HepG2 (cell line): ENCODE data around the gene GRIK4. TPM values are rescaled to one million over a fixed set of nuclear protein-coding genes. Genes with fewer than 3 reads are reported as not detected.

Experiments used
- AGO2 ChIP-seq: fragments of 200-400 bp; formaldehyde crosslinking; optimal IDR thresholded peaks from 2 replicates; pipeline ENCODE3; 2017; ENCODE audit warnings: mild to moderate bottlenecking, low read depth, low read length, moderate library complexity
- ARID5B ChIP-seq: IDR thresholded peaks from 2 replicates; pipeline ENCODE4 v1.4.0; 2020; ENCODE audit warnings: mild to moderate bottlenecking, missing genetic modification reagents
- KIAA2018 ChIP-seq: sonication (generic); formaldehyde crosslinking; IDR thresholded peaks from 2 replicates; pipeline ENCODE4 v1.5.0; 2020; ENCODE audit warnings: mild to moderate bottlenecking, missing genetic modification reagents, borderline replicate concordance
- RBM39 ChIP-seq: fragments of 200-400 bp; formaldehyde crosslinking; IDR thresholded peaks from one replicate; pipeline ENCODE4 v1.6.1; 2018; ENCODE audit warnings: antibody characterized with exemption, mild to moderate bottlenecking, low read depth, low read length; ENCODE audit not compliant: poor library complexity, severe bottlenecking
- SNAI1 ChIP-seq: sonication (generic); formaldehyde crosslinking; IDR thresholded peaks from 2 replicates; pipeline ENCODE4 v1.5.0; 2020; ENCODE audit warnings: mild to moderate bottlenecking, missing genetic modification reagents, borderline replicate concordance
- ZBTB44 ChIP-seq: sonication (generic); formaldehyde crosslinking; IDR thresholded peaks from 2 replicates; pipeline ENCODE4 v1.4.0; 2020; ENCODE audit warnings: missing genetic modification reagents
- ZNF10 ChIP-seq: sonication (generic); formaldehyde crosslinking; IDR thresholded peaks from 2 replicates; pipeline ENCODE4 v1.4.0; 2020; ENCODE audit warnings: mild to moderate bottlenecking, low read depth, missing genetic modification reagents, borderline replicate concordance
- ZNF687 ChIP-seq: sonication (generic); formaldehyde crosslinking; IDR thresholded peaks from 2 replicates; pipeline ENCODE4 v1.5.1; 2020; ENCODE audit warnings: mild to moderate bottlenecking, missing genetic modification reagents, moderate library complexity
- polyA plus RNA-seq, 8 experiments: library from polyadenylated mRNA; depleted of rRNA in 3 of 8; stranded (reverse) in 7 of 8; unstranded in 1 of 8; fragments of >200 nt; fragmentation: Illumina TruSeq in 4 of 8; extraction: Trizol in 4 of 8; gene quantifications; 2 replicates each; pipeline versions ENCODE4 v1.2.1 to v1.2.3, GENCODE V29; 2011 to 2016; ENCODE audit warnings: low read depth in 4 of 8, missing spikeins in 1 of 8, mixed read lengths in 1 of 8; ENCODE audit not compliant: insufficient read depth in 1 of 8
- total RNA-seq, 5 experiments: library from RNA; depleted of rRNA; stranded (reverse); fragments of >200 nt; fragmentation: Illumina TruSeq; extraction: Trizol; gene quantifications; 2 replicates each; pipeline ENCODE4 v1.2.3, GENCODE V29; 2016; ENCODE audit warnings: low read depth in 1 of 5

Gene GRIK4
- total and polyA plus RNA-seq, 2 of the 13 experiments (the other 11 are each of a cell fraction or from before 2014, with no cell fraction given), result 0.04 to 0.07 TPM

GRCh38 chr11:121023848-121024751 lies 512.6 kb downstream of the GRIK4 start, which contains the start of gene TBCEL (continued):
- TF ChIP-seq ZNF687 (CRISPR knock-in tag) (peak; percentile 97), SNAI1 (no peak), ARID5B (peak; percentile 81), ZNF10 (CRISPR knock-in tag) (no peak), AGO2 (peak; percentile 77), ZBTB44 (CRISPR knock-in tag) (no peak; the same call in 1 of the 2 replicates), RBM39 (peak; percentile 57), KIAA2018 (no peak)
